Neutrophil (primary cell): ENCODE data around the gene C1orf174.

ENCODE experiments used
- H3K27ac ChIP-seq: fragments of 200-600 bp; sonication (generic); 2 replicates; pipeline ENCODE4 v1.5.1; 2016; ENCODE audit warnings: mild to moderate bottlenecking, moderate library complexity
- H3K27me3 ChIP-seq: fragments of 200-600 bp; sonication (generic); 2 replicates; pipeline ENCODE4 v1.6.0; 2016; ENCODE audit warnings: mild to moderate bottlenecking
- H3K36me3 ChIP-seq: fragments of 200-600 bp; sonication (generic); 2 replicates; pipeline ENCODE4 v1.5.1; 2017
- H3K4me1 ChIP-seq, 2 experiments: fragments of 200-600 bp in 1 of 2; sonication (generic) in 1 of 2; 1 replicate in 1 of 2; 2 replicates in 1 of 2; pipeline versions ENCODE4 v1.5.1 to v1.6.1; 2013 to 2016; ENCODE audit warnings: low read depth in 1 of 2, low read length in 1 of 2, mild to moderate bottlenecking in 1 of 2, moderate library complexity in 1 of 2; ENCODE audit not compliant: control insufficient read depth in 1 of 2, insufficient read depth in 1 of 2
- H3K4me3 ChIP-seq, 2 experiments: fragments of 200-600 bp in 1 of 2; sonication (generic) in 1 of 2; 1 replicate in 1 of 2; 2 replicates in 1 of 2; pipeline ENCODE4 v1.5.1; 2013 to 2016; ENCODE audit warnings: low read depth in 1 of 2, low read length in 1 of 2, mild to moderate bottlenecking in 1 of 2, moderate library complexity in 1 of 2
- H3K9me3 ChIP-seq: fragments of 200-600 bp; sonication (generic); 2 replicates; pipeline ENCODE4 v1.5.1; 2016
- CTCF ChIP-seq: fragments of 200-600 bp; sonication (generic); IDR thresholded peaks from 2 replicates; pipeline ENCODE4 v1.5.1; 2016; ENCODE audit warnings: antibody characterized with exemption

C1orf174 gene

DNA sequence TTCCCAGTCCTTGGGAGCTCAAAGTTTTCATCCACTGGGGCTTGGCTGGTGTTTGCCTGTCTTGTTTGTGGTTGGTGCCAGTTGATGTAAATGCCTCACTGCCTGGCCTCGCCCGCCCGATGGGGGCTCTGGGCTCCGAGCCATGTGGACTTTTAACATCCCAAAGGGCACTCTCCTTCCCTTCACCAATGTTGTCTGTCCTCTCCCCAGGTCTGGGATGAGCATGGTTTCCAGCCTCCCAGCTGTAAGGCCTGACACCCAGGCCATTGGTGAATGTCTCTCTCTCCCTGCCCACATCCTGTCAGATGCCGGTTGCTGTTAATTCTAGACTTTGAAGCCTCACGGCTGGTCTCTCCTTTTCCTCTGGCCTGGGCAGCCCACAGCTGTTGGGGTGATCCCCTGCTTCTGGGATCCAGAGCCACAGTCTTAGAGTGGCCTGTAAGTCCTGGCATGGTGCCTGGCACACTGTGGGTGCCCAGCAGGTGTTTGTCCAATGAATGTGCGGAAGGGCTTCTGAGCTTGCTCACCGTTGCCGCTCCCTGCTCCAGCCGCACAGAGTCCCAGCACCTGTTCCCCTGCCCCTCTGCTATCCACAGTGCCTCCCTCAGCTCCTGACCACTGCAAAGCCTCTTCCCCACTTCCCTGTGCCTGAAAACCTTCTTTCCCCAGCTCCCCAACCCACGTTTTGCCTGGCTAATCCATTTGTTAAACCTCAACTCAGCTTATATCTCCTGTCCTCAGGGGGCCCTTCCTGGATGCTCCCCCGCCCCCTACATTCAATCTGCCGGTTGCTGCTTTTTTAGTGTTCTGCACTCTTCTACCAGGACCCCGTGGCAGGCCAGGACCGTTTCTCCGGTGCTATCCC, 3.3 kb upstream of the C1orf174 start:
- Histone ChIP-seq H3K4me1 (peaks cover 18 to 19% of the 10 kb centered on the region in 2 experiments), H3K27ac (no peak overlapping the region), H3K36me3 (no peaks in the 10 kb centered on the region), H3K4me3 (no peak overlapping the region), H3K27me3 (no peaks in the 10 kb centered on the region), H3K9me3 (no peaks in the 10 kb centered on the region)
- no peak for TF ChIP-seq CTCF

DNA sequence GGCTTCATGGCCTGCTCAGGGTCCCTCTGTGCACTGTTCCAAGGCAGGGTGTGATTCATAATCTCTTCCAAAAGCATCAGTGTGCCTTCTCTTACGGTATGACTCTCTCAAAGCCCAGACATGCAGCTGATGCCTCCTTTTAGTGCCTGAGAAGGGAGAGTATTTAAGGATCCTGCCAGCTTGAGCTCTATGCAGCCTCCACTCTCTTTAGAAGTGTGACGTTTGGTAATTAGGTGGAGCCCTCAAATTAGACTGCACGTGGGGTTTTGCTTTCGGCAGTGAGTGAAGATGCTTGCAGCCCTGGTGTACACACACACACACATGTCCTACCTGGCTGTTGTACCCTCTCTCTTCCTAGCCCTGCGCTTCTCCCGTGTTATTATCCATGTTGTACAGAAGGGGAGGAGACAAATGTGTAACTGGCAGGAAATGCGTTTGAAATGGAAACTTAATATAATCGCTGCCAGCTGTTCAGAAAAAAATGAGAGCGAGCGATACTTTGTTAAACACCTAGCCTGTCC, 2.6 kb upstream of the C1orf174 start:
- no peak overlapping the region for H3K4me3 ChIP-seq
- no peak overlapping the region for H3K27ac ChIP-seq
- H3K9me3 ChIP-seq, result no peaks in the 10 kb centered on the region
- H3K4me1 ChIP-seq, result peaks cover 18 to 19% of the 10 kb centered on the region in 2 experiments
- TF ChIP-seq CTCF, result no peak
- no peaks in the 10 kb centered on the region for H3K27me3 ChIP-seq
- no peaks in the 10 kb centered on the region for H3K36me3 ChIP-seq

DNA sequence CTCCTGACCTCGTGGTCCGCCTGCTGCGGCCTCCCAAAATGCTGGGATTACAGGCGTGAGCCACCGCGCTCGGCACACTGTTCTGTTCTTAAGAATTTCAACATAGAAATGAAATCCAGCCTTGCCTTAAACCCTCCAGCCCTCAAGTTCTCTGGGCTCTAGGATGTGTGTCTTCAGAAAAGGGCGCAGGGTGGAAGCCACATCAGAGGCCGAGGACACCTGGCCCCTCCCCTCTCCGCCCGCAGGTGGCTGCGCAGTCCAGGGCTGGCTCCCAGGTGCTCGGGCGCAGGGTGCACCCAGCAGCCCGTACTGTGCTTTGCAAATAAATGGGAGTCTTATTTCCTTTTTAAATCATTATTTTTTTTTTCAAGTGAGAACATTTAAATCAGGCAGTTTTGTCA, 2.0 kb upstream of the C1orf174 start:
- H3K9me3 ChIP-seq, result no peaks in the 10 kb centered on the region
- no peaks in the 10 kb centered on the region for H3K27me3 ChIP-seq
- H3K4me3 ChIP-seq, result no peak overlapping the region
- H3K27ac ChIP-seq, result no peak overlapping the region
- no peak for TF ChIP-seq CTCF
- H3K36me3 ChIP-seq, result no peaks in the 10 kb centered on the region
- peaks cover 18 to 19% of the 10 kb centered on the region in 2 experiments for H3K4me1 ChIP-seq

GRCh38 chr1:3900969-3901529, 977 bp upstream of the C1orf174 start:
- Histone ChIP-seq H3K4me3 (peak overlapping the region; percentile 74 to 100), H3K27ac (peak overlapping the region; percentile 97), H3K4me1 (peaks cover 18 to 19% of the 10 kb centered on the region in 2 experiments), H3K9me3 (no peaks in the 10 kb centered on the region), H3K27me3 (no peaks in the 10 kb centered on the region), H3K36me3 (no peaks in the 10 kb centered on the region)
- peak; percentile 44 for TF ChIP-seq CTCF

- no peaks in the 10 kb centered on the region for H3K9me3 ChIP-seq
- peak; percentile 23 for TF ChIP-seq CTCF
- H3K4me1 ChIP-seq, result peaks cover 14 to 16% of the 10 kb centered on the region in 2 experiments
- peak overlapping the region; percentile 74 to 100 for H3K4me3 ChIP-seq
- no peaks in the 10 kb centered on the region for H3K27me3 ChIP-seq
- H3K36me3 ChIP-seq, result peaks cover 11% of the 10 kb centered on the region
- peak overlapping the region; percentile 97 for H3K27ac ChIP-seq
Measured at GRCh38 chr1:3899754-3900149, 320 bp downstream of the C1orf174 start.
